Stomach (tissue), 9 donors: Measurements from ENCODE around the gene SMCO4. TPM values are rescaled to one million over a fixed set of nuclear protein-coding genes. Genes with fewer than 3 reads are reported as not detected.

ENCODE experiments used
- DNase-seq, 2 donors: peaks; one replicate each; pipeline versions ENCODE4 v3.0.0 to v3.0.0-alpha.2; 2013 to 2019
- H3K27ac ChIP-seq, 5 donors: fragments of 200-600 bp in 4 of 5; sonication (generic) in 4 of 5; one replicate each; pipeline ENCODE4 v1.5.1; 2013 to 2019; ENCODE audit warnings: mild to moderate bottlenecking in 1 of 5, moderate library complexity in 1 of 5
- H3K27me3 ChIP-seq, 3 donors: fragments of 200-600 bp; sonication (generic); one replicate each; pipeline ENCODE4 v1.5.1; 2017 to 2019; ENCODE audit warnings: mixed run types in 1 of 3
- H3K36me3 ChIP-seq, 4 donors: fragments of 200-600 bp; sonication (generic); 1 replicate in 3 of 4; 2 replicates in 1 of 4; pipeline ENCODE4 v1.5.1; 2016 to 2019
- H3K4me1 ChIP-seq, 4 donors: fragments of 200-600 bp; sonication (generic); one replicate each; pipeline ENCODE4 v1.5.1; 2016 to 2019
- H3K4me3 ChIP-seq, 4 donors: fragments of 200-600 bp; sonication (generic) in 3 of 4; one replicate each; pipeline ENCODE4 v1.5.1; 2016 to 2019; ENCODE audit warnings: mild to moderate bottlenecking in 1 of 4
- H3K9me3 ChIP-seq, 4 donors: fragments of 200-600 bp; sonication (generic); one replicate each; pipeline ENCODE4 v1.5.1; 2016 to 2019
- EP300 ChIP-seq: sonication (generic); formaldehyde crosslinking; IDR thresholded peaks from one replicate; pipeline ENCODE4 v1.6.1; 2017; ENCODE audit warnings: antibody characterized with exemption
- POLR2A ChIP-seq, 4 donors: fragments of 450-650 bp; IDR thresholded peaks; one replicate each; pipeline ENCODE4 v1.6.1; 2016; ENCODE audit warnings: antibody characterized with exemption in 4 of 4, control low read depth in 2 of 4, mild to moderate bottlenecking in 1 of 4, moderate library complexity in 1 of 4
- POLR2AphosphoS5 ChIP-seq, 3 donors: sonication (generic); formaldehyde crosslinking; IDR thresholded peaks; one replicate each; pipeline ENCODE4 v1.6.1; 2016; ENCODE audit warnings: antibody characterized with exemption in 3 of 3
- WGBS, 5 donors: extraction: QIAGEN DNeasy Blood & Tissue Kit in 3 of 5; methylation state at CpG; one replicate each; pipeline versions ENCODE4 v1.1.5 to v1.1.7; 2013 to 2018; 5-methylcytosine and 5-hydroxymethylcytosine counted together
- intact Hi-C: fragments of 100-400 bp; cut with DNase I; formaldehyde crosslinking; loops from one replicate; pipeline ENCODE4 v1.15.1; 2023; ENCODE audit warnings: low total_unique reads
- polyA plus RNA-seq, 3 donors: library from polyadenylated mRNA; stranded (reverse); fragments of 200-250 nt; gene quantifications; one replicate each; pipeline ENCODE4 v1.2.3, GENCODE V29; 2013
- total RNA-seq, 5 donors: library from RNA; depleted of rRNA; stranded (reverse); fragments of >200 nt; gene quantifications; one replicate each; pipeline versions ENCODE4 v1.1.0 to v1.2.3, GENCODE V29; 2014 to 2016
- TF ChIP-seq, protein P1 (sequence below), 7 experiments: fragments of 450-650 bp in 4 of 7; fragments of 200-600 bp in 3 of 7; sonication (generic) in 3 of 7; IDR thresholded peaks; one replicate each; pipeline ENCODE4 v1.5.1; 2016 to 2019; ENCODE audit warnings: antibody characterized with exemption in 7 of 7, control low read depth in 2 of 7, mild to moderate bottlenecking in 1 of 7
- donor health status: healthy with polysubstance abuse.
- donor health status: Bipolar disorder and iron deficiency.
- donor health status: healthy.

SMCO4 gene
- total and polyA plus RNA-seq, 8 donors: 2.9 to 306 (median 25.1) TPM; not detected in 1

DNA sequence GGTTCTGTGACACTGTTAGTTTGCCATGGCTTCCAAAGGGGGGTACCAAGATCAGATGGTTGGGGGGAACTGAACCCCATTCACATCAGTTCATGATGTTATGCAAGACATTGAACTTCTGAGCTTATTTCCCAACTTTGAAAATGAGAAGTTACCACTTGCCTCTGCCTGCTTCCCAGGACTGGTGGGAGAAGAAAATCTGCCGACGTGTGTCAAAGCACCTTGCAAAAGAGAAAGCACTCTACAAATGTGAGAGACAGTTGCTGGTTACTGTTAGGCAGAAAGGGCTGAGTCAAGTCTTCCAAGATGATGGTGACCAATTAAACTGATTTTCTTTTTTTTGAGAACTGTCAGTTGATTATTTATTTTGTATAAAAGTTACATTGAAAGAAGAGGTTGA is 45.6 kb downstream of the SMCO4 start:
- Histone ChIP-seq H3K9me3 (no peaks in the 10 kb centered on the region), H3K27me3 (no peaks in the 10 kb centered on the region), H3K27ac (no peak overlapping the region), H3K4me3 (no peak overlapping the region), H3K4me1 (peaks cover 8 to 31% (median 18%) of the 10 kb centered on the region in 4 donors), H3K36me3 (peaks cover 6 to 30% (median 15%) of the 10 kb centered on the region in 4 donors)
- WGBS, 5 donors: 81 to 93% (median 88%) methylated on average over 2 of the region's 2 CpGs
- TF ChIP-seq EP300: no peak
- intact Hi-C loops: no loop called here
- no peak for DNase-seq

DNA sequence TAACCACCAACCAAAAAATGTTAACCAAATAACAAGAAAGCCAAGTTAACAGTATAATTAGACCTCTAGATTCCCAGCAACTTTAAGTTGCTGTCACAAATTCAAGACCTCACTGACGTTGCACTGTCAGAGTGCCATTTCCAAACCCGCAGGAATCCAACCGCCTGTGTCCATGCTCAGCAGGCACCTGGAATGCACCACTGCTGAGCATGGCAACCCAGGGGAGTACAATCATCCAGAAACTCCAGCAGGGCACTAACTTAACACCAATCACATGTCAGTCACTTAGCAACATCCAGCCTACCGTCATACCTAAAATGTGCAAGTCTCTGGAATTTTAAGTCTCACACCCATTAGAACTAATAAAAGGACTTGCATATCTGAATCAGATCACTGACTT is 48.8 kb downstream of the SMCO4 start:
- H3K27ac ChIP-seq: no peak overlapping the region
- intact Hi-C loops: no loop called here

DNA sequence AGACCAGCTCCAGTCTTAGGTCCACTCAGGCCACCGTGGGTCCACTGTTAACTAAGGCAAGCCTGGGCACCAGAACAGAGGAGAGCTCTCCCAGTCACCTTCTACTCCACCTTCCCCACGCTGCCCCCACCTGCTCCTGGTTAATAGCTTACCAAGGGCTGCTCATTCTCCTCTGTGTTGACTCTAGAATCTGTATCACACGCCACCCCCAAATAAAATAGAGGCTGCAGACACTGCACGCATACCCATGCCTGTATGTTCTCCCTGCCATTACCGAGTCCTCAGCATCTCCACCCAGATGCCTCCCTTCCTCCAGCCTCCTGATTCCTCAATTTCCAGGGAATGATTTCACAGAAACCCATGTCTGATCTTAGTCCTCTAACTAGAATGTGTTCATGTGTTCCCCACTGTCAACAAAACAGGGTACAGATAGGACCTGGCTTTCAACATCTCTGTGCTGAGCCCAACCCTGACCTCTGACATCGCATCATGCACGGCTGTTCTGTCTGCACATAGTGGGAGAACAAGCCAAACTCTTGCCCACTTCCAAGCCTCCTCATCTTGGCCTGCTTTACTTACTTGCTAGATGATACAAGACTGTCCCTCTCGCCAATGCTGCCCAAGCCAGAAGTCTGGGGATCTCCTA is 49.8 kb downstream of the SMCO4 start:
- 36 to 67% (median 57%) methylated on average over 7 to 8 of the region's 8 CpGs for WGBS, 5 donors
- TF ChIP-seq, protein P1, sequence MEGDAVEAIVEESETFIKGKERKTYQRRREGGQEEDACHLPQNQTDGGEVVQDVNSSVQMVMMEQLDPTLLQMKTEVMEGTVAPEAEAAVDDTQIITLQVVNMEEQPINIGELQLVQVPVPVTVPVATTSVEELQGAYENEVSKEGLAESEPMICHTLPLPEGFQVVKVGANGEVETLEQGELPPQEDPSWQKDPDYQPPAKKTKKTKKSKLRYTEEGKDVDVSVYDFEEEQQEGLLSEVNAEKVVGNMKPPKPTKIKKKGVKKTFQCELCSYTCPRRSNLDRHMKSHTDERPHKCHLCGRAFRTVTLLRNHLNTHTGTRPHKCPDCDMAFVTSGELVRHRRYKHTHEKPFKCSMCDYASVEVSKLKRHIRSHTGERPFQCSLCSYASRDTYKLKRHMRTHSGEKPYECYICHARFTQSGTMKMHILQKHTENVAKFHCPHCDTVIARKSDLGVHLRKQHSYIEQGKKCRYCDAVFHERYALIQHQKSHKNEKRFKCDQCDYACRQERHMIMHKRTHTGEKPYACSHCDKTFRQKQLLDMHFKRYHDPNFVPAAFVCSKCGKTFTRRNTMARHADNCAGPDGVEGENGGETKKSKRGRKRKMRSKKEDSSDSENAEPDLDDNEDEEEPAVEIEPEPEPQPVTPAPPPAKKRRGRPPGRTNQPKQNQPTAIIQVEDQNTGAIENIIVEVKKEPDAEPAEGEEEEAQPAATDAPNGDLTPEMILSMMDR (IDR thresholded peaks at IDR 0.05): no peak
- TF ChIP-seq POLR2A (IDR thresholded peaks at IDR 0.05): no peak
- no peak for TF ChIP-seq POLR2AphosphoS5 (IDR thresholded peaks at IDR 0.05)
- TF ChIP-seq EP300: no peak
- peak; percentile 46 to 65 for DNase-seq
- Histone ChIP-seq H3K36me3 (peaks cover 3 to 24% (median 11%) of the 10 kb centered on the region in 4 donors), H3K9me3 (no peaks in the 10 kb centered on the region), H3K4me1 (peaks cover 10 to 57% (median 24%) of the 10 kb centered on the region in 4 donors), H3K27me3 (no peaks in the 10 kb centered on the region), H3K4me3 (no peak overlapping the region), H3K27ac (peak overlapping the region in 2 of 5 donors; percentile 3 to 53)
- intact Hi-C loops: no loop called here

More for the DNA sequence above, 48.8 kb downstream of the SMCO4 start:
- Histone ChIP-seq H3K4me1 (peaks cover 10 to 54% (median 24%) of the 10 kb centered on the region in 4 donors), H3K4me3 (no peak overlapping the region), H3K36me3 (peaks cover 6 to 30% (median 14%) of the 10 kb centered on the region in 4 donors), H3K27me3 (no peaks in the 10 kb centered on the region), H3K9me3 (no peaks in the 10 kb centered on the region)
- 81 to 92% (median 88%) methylated on average over 4 of the region's 4 CpGs for WGBS, 5 donors
- TF ChIP-seq, protein P1 (IDR thresholded peaks at IDR 0.05): no peak
- no peak for TF ChIP-seq EP300
- TF ChIP-seq POLR2AphosphoS5 (IDR thresholded peaks at IDR 0.05): no peak
- TF ChIP-seq POLR2A (IDR thresholded peaks at IDR 0.05): no peak
- no peak for DNase-seq

DNA sequence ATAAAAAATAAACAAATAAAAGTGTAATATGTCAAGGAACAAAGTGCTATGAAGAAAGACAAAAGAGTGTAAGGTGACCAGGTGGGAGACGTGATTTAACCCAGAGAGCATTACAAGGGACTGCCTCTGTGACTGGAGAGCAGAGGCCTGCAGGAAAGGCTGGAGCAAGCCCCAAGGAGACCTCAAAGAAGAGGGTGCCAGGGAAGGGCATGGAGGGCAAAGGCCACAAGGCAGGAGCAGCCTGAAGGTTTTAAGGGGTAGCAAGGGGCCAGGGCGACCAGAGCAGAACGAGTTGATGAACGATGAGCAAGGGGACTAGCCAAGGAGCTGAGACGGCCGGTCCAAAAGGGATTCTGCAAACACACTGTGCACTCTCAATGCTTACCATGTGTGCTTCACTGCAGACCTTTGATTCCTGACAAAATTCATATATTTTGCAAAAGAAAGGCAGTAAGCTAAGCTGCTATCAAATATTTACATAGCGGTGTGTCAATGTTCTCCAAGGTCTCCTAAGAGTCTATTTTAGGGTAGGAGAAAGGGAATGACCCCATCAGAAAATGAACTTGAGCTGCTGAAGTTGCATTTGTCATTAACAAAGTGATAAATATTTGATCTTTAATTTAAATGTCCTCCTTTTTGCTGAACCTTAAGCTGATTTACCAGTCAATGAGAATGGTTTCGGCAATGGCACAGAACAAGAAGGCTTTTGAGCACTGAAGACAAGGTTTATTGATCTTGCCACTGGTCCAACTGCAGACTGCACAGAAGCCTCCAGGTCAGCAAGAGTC is 50.5 kb downstream of the SMCO4 start:
- no peak for DNase-seq
- no peak overlapping the region for H3K4me3 ChIP-seq
- H3K27ac ChIP-seq: peak overlapping the region in 2 of 5 donors; percentile 53 to 55
- TF ChIP-seq, protein P1 (IDR thresholded peaks at IDR 0.05): no peak
- TF ChIP-seq POLR2AphosphoS5 (IDR thresholded peaks at IDR 0.05): no peak
- no peak for TF ChIP-seq POLR2A (IDR thresholded peaks at IDR 0.05)
- no peak for TF ChIP-seq EP300
- H3K27me3 ChIP-seq: no peaks in the 10 kb centered on the region
- 65 to 79% (median 76%) methylated on average over 8 of the region's 8 CpGs for WGBS, 5 donors
- H3K36me3 ChIP-seq: peaks cover 3 to 20% (median 12%) of the 10 kb centered on the region in 4 donors
- H3K4me1 ChIP-seq: peaks cover 10 to 64% (median 26%) of the 10 kb centered on the region in 4 donors
- intact Hi-C loops: no loop called here
- H3K9me3 ChIP-seq: no peaks in the 10 kb centered on the region
